ENCODE measurements around the gene TFPT.

The TFPT gene

GRCh38 chr19:54115109-54116063, at the start of gene TFPT, which contains the start of gene PRPF31:
TFPT (minus strand) TSS chr19:54115657; CDS start chr19:54115269, 388 bp downstream.
PRPF31 (plus strand) TSS chr19:54115754; CDS start chr19:54118279, 2,525 bp downstream.
- in situ Hi-C loops (cut with HindIII; ENCODE audit: low sequenced_read_pairs) = no loop called here

GRCh38 chr19:54165222-54165621, 49.8 kb upstream of the TFPT start:
- in situ Hi-C loops (cut with HindIII; ENCODE audit: low sequenced_read_pairs) = no loop called here

GRCh38 chr19:54164369-54165068, 49.1 kb upstream of the TFPT start:
- in situ Hi-C loops (cut with HindIII; ENCODE audit: low sequenced_read_pairs) = no loop called here

- in situ Hi-C loops (cut with HindIII; ENCODE audit: low sequenced_read_pairs) = no loop called here
Measured at GRCh38 chr19:54162884-54163283, 47.4 kb upstream of the TFPT start.

GRCh38 chr19:54162241-54162805, 46.9 kb upstream of the TFPT start:
- in situ Hi-C loops (cut with HindIII; ENCODE audit: low sequenced_read_pairs) = no loop called here

GRCh38 chr19:54160854-54161253, 45.4 kb upstream of the TFPT start:
- in situ Hi-C loops (cut with HindIII; ENCODE audit: low sequenced_read_pairs) = no loop called here

- in situ Hi-C loops (cut with HindIII; ENCODE audit: low sequenced_read_pairs) = no loop called here
Measured at GRCh38 chr19:54160182-54160811, 44.8 kb upstream of the TFPT start.

- in situ Hi-C loops (cut with HindIII; ENCODE audit: low sequenced_read_pairs) = loop anchor here (5.0 kb wide), 1 partner anchor 48 kb away; no protein-coding TSS in a partner anchor
Measured at GRCh38 chr19:54159352-54160181, 44.1 kb upstream of the TFPT start, which contains the start of gene LENG1. LENG1 (minus strand) TSS chr19:54159721; CDS start chr19:54159695, 26 bp downstream.

- in situ Hi-C loops (cut with HindIII; ENCODE audit: low sequenced_read_pairs) = loop anchor here (5.0 kb wide), 1 partner anchor 48 kb away; no protein-coding TSS in a partner anchor
Measured at GRCh38 chr19:54158812-54159351, 43.4 kb upstream of the TFPT start.

- in situ Hi-C loops (cut with HindIII; ENCODE audit: low sequenced_read_pairs) = loop anchor here (5.0 kb wide), 1 partner anchor 50 kb away; no protein-coding TSS in a partner anchor
Measured at GRCh38 chr19:54156953-54157352, 41.5 kb upstream of the TFPT start.

- in situ Hi-C loops (cut with HindIII; ENCODE audit: low sequenced_read_pairs) = loop anchor here (5.0 kb wide), 1 partner anchor 51 kb away; no protein-coding TSS in a partner anchor
Measured at GRCh38 chr19:54156490-54156889, 41.0 kb upstream of the TFPT start.

GRCh38 chr19:54155694-54156093, 40.2 kb upstream of the TFPT start:
- in situ Hi-C loops (cut with HindIII; ENCODE audit: low sequenced_read_pairs) = loop anchor here (5.0 kb wide), 1 partner anchor 52 kb away; no protein-coding TSS in a partner anchor

- in situ Hi-C loops (cut with HindIII; ENCODE audit: low sequenced_read_pairs) = loop anchor here (5.0 kb wide), 1 partner anchor 53 kb away; no protein-coding TSS in a partner anchor
Measured at GRCh38 chr19:54154603-54155345, 39.3 kb upstream of the TFPT start.

GRCh38 chr19:54153731-54154326, 38.4 kb upstream of the TFPT start:
- in situ Hi-C loops (cut with HindIII; ENCODE audit: low sequenced_read_pairs) = no loop called here

GRCh38 chr19:54152878-54153524, 37.5 kb upstream of the TFPT start:
- in situ Hi-C loops (cut with HindIII; ENCODE audit: low sequenced_read_pairs) = no loop called here

- in situ Hi-C loops (cut with HindIII; ENCODE audit: low sequenced_read_pairs) = no loop called here
Measured at GRCh38 chr19:54152267-54152666, 36.8 kb upstream of the TFPT start.

- in situ Hi-C loops (cut with HindIII; ENCODE audit: low sequenced_read_pairs) = no loop called here
Measured at GRCh38 chr19:54151362-54152035, 36.0 kb upstream of the TFPT start.

Measured in endothelial cell of hepatic sinusoid (primary cell).